Right forelimb (tissue), 1 donor: ENCODE measurements around the gene KIAA0040.
A peak's percentile ranks its signal among the peaks of the same experiment; 100 is the strongest.

ENCODE experiments used
- DNase-seq: peaks from one replicate; pipeline ENCODE4 v3.0.0-alpha.2; 2018

KIAA0040 gene

DNA sequence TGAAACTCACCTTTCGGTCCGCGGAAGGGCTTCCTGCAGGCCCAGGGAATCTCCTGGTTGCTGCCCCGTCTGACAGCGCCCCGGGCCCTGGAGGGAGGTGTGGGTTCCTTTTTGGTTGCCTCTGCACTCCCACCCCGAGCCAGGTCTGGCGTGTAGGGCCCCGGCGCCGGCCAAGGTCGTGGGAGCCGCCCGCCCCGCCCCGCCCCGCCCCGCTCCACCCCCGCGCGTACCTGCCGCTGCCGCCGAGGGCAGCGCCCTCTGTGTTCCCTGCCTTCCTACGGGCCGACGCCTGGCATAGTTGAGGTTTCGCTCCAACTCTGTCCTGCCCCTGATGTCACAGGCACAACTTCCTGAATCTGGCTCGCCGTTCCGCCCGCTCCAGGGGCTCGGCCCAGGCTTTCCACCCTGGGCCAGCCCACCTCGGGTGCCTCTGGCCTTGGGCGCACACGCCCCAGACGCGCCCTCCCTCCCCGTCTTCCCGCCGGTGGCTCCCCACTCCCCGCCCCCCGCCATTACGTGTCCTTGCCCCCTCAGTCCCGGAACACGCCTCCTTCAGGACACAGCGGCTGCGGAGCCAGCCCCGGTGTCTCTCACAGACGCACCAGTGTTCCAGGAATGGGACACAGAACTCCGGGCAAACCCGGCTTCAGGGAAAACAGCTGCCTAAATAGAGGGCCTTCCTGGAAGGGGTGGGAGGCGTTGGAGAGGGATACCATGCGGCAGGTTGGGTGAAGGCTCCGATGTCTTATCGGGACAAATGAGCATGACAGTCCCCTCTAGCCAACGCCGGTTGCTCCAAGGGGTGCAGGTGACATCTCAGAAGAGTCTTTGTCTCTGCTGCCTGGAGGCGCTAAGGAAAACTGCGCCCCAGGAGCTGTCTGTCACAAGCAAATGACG, at the start of gene KIAA0040:
Gene KIAA0040, minus strand, starts transcription at position 147 of the 897 bp plus-strand sequence. CDS start 31,763 bp downstream, outside the sequence.
- DNase-seq: peak; percentile 79

DNA sequence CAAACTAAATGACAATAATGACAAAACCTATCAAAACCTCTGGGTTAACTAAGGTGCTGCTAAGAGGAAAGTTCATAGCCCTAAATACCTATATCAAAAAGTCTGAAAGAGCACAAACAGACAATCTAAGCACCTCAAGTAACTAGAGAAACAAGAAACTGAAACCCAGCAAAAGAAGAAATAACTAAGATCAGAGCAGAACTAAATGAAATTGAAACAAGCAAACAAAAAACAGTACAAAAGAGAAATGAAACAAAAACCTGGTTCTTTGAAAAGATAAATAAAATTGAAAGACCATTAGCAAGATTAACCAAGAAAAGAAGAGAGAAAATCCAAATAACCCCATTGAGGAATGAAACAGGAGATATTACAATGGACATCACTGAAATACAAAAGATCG, 44.8 kb upstream of the KIAA0040 start:
- DNase-seq: no peak

DNA sequence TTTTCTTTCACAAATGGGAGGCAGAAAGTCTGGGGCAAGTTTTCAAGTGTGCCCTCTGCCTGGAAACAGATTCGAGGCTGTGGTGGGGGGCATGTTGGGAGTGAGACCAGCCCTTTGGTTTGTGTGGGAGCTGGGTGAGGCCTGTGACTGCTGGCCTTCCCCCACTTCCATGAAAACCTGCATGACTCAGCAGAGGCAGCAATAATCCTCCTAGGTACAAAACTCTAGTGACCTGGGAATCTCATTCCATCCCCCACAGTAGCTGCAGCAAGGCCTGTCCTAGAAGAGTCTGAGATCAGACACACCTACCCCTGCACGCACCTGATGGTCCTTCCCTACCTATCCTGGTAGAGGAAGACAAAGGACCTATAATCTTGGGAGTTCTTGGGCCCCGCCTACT, 42.1 kb upstream of the KIAA0040 start:
- no peak for DNase-seq

DNA sequence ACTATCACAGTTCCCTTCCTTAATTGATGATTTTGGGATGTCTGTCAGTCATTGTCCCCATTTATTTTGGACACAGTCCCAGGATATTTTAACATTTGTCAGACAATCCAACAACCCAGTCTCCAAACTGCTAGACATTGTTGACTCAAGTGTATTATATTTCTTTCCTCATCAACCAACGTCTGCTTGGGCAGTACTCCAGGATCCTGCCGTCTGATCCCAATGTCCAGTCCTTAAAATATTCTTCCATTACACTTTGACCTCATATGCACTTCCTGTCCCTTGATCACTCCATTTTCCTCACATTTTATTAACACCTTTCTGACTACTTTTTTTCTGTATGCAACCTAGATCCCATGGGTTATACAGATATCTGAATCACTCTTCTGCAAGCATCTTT, 39.8 kb upstream of the KIAA0040 start:
- DNase-seq: no peak

DNA sequence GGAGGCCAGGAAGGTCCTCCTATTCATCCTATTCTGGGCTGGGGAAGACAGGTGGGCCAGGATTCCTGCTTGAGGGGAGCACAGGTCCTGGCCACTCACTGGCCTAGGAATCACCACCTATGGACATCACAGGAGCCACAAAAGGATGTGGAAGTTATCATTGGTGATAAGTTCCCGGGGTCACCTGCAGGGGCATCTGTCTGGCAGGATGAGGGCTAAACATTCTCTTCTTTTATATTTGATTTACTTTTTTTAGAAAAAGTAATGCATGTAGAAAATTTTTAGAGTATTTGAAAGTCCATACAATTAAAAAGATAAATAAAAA, 33.2 kb upstream of the KIAA0040 start:
- DNase-seq: no peak

DNA sequence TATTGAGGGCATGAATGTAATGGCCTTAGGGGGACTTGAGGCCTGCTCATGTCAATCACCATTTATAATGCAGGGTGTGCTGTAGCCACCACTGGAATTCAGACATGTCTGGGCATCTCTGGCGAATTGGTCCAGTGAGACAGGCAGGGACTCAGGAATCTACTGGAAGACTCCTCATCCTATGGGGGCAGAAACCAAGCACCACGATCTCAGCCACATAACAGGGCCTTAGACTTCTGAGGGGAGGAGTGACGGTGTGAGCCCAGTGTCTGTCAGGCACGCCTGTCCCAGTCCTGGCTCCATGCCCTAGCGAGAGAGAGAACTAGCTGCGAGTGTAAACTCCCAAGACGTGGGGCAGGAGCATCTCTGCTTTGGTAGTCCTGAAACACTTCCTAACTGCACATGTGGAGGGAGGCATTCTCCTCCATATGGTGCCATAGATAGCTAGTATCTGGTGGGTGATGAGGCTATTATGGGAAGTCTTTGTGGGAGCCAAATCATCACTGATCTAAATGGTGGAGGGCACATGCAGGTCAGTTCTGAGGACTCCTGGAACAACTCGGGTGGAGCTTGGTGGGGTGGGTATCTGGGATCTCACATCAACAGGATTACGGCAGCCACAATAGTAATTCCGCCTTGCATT, 29.8 kb upstream of the KIAA0040 start:
- DNase-seq: no peak

DNA sequence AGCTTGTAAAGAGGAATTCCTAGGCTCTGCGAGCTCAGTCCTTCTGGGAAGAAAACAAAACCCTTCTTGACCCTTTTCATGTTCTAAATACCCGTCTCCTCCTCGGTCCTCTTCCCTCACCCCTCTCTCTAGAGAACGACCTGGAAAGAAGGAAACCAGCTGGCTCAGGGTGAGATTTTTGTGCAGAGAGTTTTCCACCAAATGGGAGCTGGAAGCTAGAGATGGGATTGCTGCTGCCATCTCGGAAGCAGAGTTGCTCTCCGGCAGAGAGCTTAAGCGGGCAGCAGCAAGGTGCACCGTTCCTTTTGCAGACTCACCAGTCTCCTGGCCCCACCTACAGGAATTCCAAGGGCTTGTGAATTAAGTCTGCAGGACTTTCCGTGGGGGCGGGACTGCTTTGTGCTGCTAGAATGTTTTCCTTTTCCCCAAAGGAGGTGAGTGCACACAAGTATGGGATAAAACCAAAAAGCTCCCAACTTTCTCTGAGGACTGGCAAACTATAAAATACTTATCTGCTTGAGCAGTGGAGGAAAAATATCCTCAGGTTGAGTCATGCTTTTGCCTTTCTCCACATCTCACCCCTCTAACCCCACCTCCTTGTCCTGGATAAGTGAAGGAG, 29.1 kb upstream of the KIAA0040 start:
- peak; percentile 43 for DNase-seq

DNA sequence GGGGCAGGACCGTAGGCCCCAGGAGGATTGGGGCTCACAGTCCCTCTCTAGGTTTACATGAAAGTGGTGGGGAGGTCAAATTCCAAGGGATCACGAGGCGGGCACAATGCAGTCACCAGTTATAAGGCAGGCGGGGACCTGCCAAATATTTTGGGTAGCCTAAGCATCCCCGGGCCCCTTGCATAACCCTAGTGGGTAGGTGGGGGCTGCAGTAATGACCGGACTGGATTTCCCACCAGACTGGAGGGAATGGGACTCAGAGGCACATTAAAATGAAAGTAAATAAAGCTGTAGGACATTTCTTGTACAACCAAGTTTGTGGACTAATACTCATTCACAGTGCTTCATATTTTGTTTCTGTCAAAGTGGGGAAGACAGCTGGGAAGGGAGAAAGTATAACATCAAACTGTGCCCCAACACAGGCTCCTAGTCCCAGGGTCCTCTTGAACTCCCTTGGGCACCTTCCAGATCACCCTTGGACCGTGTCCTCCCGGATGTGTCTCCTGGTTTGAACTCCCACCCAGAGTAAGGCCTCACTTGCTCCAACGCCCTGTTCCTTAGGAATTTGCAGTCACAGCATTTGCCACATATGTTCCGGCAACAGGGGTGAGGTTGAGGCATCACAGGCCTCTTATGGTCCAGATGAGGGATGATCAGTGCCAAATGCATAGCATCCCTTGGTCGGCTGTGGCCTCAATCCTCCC, 28.4 kb upstream of the KIAA0040 start:
- no peak for DNase-seq

DNA sequence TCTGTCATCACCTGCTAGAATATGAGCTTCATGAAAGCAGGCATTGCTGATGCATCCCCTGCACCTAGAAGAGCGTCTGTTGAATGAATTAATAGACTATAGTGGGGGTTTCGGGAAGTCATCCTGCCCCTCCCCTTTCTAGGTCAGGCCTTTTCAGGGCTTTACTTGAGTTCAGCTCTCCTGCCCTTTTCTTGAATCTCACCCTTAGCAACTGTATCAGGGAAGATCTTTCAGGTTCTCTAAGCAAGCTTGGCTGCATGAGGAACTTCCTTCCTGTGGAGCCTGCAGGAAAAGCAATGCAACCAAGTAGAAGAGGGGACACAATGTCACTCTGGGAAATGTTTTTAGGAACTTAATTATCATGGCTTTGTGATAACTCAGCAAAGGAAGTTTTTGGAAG, 27.2 kb upstream of the KIAA0040 start:
- no peak for DNase-seq

DNA sequence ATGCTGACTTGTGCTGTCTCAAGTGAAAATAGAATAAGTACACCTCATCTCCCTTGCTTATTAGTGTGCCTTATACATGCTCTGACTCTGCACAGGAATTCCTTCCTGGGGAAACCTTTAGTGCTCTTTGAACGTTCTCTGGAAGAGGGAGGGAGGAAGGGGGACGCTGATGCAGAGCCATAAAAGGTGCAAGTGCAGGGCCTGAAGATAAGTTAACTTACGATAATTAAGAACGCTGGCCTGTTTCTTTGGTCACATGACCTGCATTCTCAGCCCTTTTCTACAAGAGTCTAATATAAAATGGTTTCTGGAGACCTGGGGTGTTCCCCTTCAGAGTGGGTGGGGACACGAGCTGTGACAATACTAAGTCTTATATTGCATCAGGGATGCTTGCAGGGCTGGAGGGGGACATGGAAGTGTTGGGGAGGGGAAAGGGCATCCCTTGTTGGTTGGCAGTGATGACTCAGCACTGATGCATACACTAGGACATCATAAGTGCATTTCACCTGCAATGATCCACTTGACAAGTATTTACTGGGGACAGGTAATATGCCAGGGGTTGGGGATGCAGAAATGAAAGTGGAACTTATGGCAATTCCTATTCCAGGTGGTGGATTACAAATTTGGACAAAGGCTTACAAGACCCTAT, 26.3 kb upstream of the KIAA0040 start:
- no peak for DNase-seq

DNA sequence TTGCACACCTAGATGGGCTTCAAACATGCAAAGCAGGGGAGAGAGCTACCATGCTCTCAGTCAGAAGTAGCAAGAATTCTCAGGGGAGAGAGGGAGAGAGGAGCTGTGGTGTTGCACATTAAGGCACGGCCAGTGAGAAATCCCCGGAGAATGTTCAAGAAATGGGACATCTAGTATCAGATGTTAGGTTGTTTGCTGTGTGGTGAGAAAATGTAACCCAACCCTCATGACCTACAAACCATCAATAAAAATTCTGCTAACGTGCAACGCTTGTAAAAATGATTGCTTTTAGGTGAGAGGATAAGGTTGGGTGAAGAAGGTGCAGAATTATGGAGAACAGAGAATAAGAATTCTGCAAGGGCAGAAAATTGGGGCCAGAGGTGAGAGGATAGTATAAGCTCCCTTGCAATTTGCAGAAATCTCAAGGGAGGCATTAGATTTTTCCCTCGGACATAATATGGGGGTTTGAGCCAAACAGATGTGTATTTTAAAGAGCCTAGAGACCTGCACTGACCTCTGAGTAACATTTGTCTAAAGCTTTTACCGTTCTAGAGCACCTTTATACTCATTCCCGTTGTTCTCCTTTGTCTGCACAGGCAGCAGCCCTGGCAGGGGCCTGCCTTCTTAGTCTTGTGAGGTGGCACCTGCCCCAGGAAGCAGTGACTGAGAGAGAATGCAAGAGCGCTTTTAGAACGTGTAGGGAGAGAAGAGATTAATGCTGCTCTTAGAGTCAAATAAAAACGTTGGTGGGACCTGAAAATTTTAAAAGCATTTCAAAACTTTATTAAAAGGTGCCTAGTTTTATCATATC, 25.4 kb upstream of the KIAA0040 start:
- no peak for DNase-seq

DNA sequence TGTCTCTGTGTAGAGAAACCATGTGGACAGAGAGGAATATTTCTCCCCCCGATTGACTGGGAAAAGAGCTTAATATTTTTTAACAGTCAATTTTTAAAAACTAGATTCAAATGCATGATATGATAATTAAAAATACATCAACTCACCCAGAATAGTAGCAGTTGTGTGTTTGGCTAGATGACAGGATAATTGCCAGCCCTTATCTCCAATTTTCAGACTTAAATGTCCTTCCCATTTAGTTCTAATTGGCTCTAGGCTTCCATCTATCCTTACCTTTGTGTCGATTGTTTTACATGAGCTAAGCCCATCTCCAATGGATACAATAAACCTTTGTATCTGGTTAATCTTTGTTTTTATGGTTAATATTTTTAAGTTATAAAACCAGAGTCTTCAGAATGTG, 23.9 kb upstream of the KIAA0040 start:
- DNase-seq: no peak

DNA sequence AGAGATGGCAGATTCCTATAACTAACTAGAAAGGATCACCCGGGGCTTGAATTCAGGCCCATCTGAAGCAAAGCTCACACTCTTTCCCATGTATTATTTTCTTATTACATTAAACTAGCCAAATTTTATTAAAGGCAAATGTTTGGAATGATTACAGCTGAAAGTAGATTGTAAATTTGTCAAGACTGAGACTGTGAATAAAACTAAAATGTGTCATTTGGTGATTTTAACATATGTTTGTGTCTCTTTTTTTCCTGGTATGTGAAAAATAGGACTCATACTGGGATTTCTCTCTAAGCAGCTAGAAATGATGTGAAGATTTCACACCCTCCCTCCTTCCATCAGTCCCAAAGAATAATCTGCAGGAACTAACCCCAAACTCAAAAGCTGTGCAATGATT, 19.1 kb upstream of the KIAA0040 start:
- DNase-seq: no peak

DNA sequence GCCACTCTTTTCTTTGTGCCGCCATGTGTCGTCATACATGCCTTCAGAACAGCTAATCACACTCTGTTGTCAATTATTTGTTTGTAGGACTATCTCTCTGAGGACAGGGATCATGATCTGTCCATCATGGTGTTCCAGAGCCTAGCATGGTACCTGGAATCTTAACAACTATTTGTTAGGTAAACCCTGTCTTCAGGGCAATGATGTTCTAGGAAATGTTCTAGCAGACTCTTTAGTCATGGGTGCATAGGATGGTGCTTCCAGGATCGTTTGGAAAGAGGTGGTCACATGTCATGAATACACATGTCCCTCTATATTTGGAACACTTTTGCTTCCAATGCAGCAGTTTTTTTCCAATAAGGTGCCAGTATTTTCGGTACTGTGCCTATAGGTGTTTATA, 18.2 kb upstream of the KIAA0040 start:
- no peak for DNase-seq

DNA sequence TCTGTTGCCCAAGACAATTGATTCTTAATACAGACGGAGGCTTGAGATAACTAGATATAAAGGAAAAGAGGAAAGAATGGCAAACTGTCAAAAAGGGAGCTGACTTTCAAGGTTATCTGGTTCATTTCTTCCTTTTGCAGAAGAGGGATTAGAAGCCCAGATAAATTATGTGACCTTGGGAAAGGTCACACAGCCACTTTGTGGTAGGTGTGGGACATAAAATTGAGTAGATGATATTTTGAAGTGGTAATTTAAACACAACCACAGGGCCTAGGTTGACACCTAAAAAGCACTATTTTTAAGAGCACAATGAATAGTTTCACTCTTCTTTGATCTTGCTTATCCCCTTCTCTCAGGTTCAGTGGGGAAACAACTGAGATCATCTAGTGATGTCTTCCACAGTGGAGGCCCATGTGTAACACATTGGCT, 16.9 kb upstream of the KIAA0040 start:
- no peak for DNase-seq

DNA sequence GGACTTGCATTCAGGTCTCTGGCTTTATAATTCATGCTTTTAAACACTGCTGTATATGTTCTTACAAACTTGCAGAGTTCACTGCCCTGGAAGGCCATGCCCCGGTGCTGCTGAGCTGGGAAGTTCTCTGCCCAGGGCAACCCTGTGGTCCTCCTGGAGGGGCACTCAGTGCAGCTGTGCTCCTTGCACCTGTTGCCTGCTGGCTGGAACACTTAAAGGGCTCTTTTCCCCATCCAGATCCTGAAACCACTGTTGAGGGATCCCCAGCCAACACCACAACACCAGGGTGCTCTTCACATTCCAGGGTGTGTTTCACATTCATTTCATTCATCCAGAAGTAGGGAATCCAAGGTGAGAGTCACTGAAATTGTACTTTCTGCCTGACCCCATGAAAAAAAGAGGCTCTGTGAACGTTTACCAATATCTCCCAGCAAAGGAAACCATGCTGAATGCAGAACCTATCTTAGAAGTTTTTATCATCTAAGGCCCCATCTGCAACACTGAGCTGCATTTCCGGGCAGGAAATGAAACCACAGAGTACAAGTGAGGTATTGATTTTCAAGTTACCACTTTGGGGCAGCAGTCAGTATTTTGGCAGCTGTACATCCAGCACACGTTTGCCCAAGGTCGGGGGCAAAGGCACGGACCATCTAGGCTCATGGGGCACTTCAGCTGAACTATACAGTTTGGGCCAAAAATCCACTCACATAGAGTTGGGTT, 16.4 kb upstream of the KIAA0040 start:
- no peak for DNase-seq

DNA sequence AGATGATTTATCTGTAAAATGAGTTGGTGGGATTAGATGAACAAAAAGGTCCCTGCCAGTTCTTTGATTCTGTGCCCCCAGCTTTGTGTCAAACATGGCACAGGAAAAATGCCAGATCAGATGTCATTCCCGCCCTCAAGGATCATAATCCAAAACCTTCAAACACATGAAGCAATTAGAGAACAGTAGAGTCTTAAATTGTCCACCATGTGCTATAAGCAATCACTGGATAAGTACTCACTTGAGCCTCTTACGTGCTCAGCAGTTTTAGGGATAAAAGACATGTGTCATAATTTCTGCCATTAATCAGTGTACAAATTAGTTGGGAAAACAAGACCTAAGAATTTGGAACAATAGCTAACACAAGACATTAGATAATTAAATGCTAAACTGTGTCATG, 15.4 kb upstream of the KIAA0040 start:
- no peak for DNase-seq

DNA sequence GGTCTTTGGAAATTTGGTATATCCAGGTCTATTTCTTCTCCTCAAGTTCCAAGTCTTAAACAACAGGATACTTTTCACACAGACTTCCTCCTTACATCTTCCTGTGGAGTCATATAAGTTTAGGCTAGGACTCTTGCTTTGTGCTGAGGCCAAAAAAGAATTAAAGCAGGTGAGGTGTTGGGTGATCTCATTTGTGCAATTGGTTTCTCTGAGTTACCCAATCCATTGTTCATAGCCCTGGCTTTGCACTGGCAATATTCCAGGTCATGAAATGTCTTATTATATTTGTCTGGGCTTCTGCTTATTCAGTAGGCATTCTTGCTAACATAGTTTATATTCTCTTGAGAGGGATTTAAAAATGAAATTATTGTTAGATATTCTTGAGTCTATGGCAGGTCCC, 14.1 kb upstream of the KIAA0040 start:
- no peak for DNase-seq

DNA sequence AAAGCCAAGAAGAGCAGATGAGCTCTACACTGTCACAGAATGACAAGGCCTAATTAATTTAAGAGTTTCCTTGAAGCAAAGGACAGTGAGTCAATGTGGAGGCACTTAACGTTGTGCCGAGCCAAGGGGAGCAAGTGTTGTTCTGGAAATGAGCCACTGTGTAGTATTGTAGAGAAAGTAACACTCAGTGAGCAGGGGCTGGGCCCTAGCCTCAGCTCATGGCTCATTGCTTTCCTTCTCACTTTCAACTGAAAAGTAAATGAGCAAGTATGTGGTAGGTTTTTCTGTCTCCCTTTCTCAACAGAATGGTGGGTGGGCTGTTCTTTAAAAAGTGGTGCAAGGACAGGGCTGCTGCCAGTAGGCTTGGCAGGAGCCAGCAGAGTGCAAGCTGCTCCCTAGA, 11.8 kb upstream of the KIAA0040 start:
- DNase-seq: no peak

DNA sequence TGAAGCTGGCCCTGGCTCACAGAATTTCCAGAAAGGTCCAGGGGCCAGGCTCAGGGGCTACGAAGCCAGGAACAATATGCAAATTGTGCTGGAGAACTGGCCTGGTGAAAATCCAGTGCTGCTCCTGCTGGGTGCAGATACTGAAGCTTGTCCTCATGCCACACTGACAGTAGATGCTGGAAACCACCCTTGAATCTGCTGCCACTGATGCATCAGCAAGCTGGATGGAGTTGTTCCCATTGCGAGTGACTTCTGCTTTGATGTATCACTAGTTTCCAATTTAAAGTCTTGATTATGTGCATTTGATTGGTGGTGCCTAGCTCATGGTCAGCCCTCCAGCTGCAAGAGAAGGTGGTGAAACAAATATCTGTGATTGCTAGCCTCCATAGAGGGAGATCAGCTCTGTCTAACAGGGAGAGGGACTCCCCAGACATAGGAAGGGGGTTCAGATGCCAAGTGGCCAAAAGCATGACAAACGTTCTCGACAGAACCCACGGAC, 11.0 kb upstream of the KIAA0040 start:
- DNase-seq: no peak
